Epithelial cell of proximal tubule (primary cell): Measurements from ENCODE around the gene FMR1. TPM values are rescaled to one million over a fixed set of nuclear protein-coding genes. Genes with fewer than 3 reads are reported as not detected.

Source experiments
- DNase-seq: peaks from one replicate; pipeline ENCODE4 v3.0.0-alpha.2; 2011; ENCODE audit warnings: low read depth
- H3K4me3 ChIP-seq: 2 replicates; pipeline ENCODE4 v1.5.1; 2011; ENCODE audit warnings: low read depth, mild to moderate bottlenecking, low read length
- CTCF ChIP-seq: conservative IDR thresholded peaks from 2 replicates; pipeline ENCODE4 v1.5.1; 2012; ENCODE audit warnings: low read depth, mild to moderate bottlenecking, low read length
- total RNA-seq: library from RNA; depleted of rRNA; stranded (reverse); fragments of >200 nt; gene quantifications from 2 replicates; pipeline ENCODE4 v1.2.3, GENCODE V29; 2015

Gene FMR1
- total RNA-seq, 1 donor from 2014 or later = 11.9 TPM

GRCh38 chrX:147916375-147916968 is 4.8 kb downstream of the FMR1 start:
- TF ChIP-seq CTCF = no peak
- peak overlapping the region; percentile 21 for H3K4me3 ChIP-seq

GRCh38 chrX:147917700-147918695 is 6.3 kb downstream of the FMR1 start:
- no peak overlapping the region for H3K4me3 ChIP-seq
- no peak for DNase-seq
- no peak for TF ChIP-seq CTCF

More at GRCh38 chrX:147916375-147916968, 4.8 kb downstream of the FMR1 start:
- no peak for DNase-seq

- TF ChIP-seq CTCF = no peak
- DNase-seq = no peak
Observed at GRCh38 chrX:147920161-147920666, 8.5 kb downstream of the FMR1 start.

GRCh38 chrX:147923605-147924004 is 11.9 kb downstream of the FMR1 start:
- TF ChIP-seq CTCF = no peak
- DNase-seq = no peak
- no peak overlapping the region for H3K4me3 ChIP-seq

More at GRCh38 chrX:147920161-147920666, 8.5 kb downstream of the FMR1 start:
- no peak overlapping the region for H3K4me3 ChIP-seq

- no peak for DNase-seq
- no peak overlapping the region for H3K4me3 ChIP-seq
- TF ChIP-seq CTCF = no peak
Observed at GRCh38 chrX:147927256-147927655, 15.5 kb downstream of the FMR1 start.

- no peak overlapping the region for H3K4me3 ChIP-seq
- no peak for DNase-seq
- no peak for TF ChIP-seq CTCF
Observed at GRCh38 chrX:147933815-147934214, 22.1 kb downstream of the FMR1 start.
